Measurements from ENCODE around the gene ELFN1.

The ELFN1 gene

DNA sequence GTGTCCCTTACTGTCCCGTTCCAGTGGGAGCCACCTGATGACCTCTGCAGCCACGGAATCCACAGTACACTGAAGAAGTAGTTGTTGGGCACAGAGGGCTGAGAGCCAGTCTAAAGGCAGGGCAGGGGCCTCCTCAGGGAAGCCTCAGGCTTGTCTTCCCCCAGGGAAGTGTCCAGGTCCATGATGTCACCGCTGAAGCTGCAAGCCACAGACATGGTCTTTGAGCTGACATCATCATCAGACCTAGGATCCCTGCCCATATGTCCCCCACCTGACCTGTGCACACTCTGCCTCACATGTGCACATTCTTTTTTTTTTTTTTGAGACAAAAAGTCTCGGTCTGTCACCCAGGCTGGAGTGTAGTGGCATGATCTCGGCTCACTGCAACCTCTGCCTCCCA, 38.4 kb upstream of the ELFN1 start:
- Histone ChIP-seq H3K9me3 (ENCODE audit: control insufficient read depth, low read length) (peaks cover 5% of the 10 kb centered on the region), H3K27ac (no peak overlapping the region), H3K79me2 (no peaks in the 10 kb centered on the region), H3K36me3 (ENCODE audit: control insufficient read depth, insufficient read depth, low read length) (no peaks in the 10 kb centered on the region), H2AFZ (no peak overlapping the region), H3K4me1 (no peaks in the 10 kb centered on the region), H3K27me3 (ENCODE audit: control insufficient read depth, insufficient read depth, low read length) (no peaks in the 10 kb centered on the region), H3K9ac (no peak overlapping the region), H3K4me3 (ENCODE audit: low read depth, low read length) (no peak overlapping the region), H3K4me2 (ENCODE audit: low read length) (no peak overlapping the region)
- TF ChIP-seq, protein P1, sequence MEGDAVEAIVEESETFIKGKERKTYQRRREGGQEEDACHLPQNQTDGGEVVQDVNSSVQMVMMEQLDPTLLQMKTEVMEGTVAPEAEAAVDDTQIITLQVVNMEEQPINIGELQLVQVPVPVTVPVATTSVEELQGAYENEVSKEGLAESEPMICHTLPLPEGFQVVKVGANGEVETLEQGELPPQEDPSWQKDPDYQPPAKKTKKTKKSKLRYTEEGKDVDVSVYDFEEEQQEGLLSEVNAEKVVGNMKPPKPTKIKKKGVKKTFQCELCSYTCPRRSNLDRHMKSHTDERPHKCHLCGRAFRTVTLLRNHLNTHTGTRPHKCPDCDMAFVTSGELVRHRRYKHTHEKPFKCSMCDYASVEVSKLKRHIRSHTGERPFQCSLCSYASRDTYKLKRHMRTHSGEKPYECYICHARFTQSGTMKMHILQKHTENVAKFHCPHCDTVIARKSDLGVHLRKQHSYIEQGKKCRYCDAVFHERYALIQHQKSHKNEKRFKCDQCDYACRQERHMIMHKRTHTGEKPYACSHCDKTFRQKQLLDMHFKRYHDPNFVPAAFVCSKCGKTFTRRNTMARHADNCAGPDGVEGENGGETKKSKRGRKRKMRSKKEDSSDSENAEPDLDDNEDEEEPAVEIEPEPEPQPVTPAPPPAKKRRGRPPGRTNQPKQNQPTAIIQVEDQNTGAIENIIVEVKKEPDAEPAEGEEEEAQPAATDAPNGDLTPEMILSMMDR (IDR thresholded peaks at IDR 0.05) = no peak

DNA sequence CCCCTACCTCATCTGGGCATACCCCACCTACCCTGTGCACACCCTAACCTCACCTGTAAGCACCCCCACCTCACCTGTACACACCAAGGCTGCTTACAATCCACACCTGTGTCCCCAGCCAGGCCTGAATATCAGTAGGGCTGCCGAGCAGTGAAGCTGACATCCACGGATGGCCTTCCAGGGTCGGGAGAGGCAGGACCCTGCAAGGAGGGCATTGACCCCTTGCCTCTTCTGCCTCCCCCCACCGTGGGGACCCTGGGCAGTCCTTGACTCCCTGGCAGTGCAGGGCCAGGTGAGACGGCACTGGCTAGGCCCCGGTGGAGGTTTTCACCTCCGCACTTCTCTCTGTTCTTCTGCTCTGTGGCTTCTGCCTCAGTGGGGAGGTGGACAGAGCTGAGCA, 37.6 kb upstream of the ELFN1 start:
- H3K4me2 ChIP-seq (ENCODE audit: low read length) = no peak overlapping the region
- TF ChIP-seq, protein P1 (IDR thresholded peaks at IDR 0.05) = no peak
- no peaks in the 10 kb centered on the region for H3K36me3 ChIP-seq (ENCODE audit: control insufficient read depth, insufficient read depth, low read length)
- H3K27me3 ChIP-seq (ENCODE audit: control insufficient read depth, insufficient read depth, low read length) = no peaks in the 10 kb centered on the region
- no peak overlapping the region for H3K27ac ChIP-seq
- H3K79me2 ChIP-seq = no peaks in the 10 kb centered on the region
- H3K9me3 ChIP-seq (ENCODE audit: control insufficient read depth, low read length) = peaks cover 5% of the 10 kb centered on the region
- H3K4me3 ChIP-seq (ENCODE audit: low read depth, low read length) = no peak overlapping the region
- no peak overlapping the region for H3K9ac ChIP-seq
- no peaks in the 10 kb centered on the region for H3K4me1 ChIP-seq
- H2AFZ ChIP-seq = no peak overlapping the region

DNA sequence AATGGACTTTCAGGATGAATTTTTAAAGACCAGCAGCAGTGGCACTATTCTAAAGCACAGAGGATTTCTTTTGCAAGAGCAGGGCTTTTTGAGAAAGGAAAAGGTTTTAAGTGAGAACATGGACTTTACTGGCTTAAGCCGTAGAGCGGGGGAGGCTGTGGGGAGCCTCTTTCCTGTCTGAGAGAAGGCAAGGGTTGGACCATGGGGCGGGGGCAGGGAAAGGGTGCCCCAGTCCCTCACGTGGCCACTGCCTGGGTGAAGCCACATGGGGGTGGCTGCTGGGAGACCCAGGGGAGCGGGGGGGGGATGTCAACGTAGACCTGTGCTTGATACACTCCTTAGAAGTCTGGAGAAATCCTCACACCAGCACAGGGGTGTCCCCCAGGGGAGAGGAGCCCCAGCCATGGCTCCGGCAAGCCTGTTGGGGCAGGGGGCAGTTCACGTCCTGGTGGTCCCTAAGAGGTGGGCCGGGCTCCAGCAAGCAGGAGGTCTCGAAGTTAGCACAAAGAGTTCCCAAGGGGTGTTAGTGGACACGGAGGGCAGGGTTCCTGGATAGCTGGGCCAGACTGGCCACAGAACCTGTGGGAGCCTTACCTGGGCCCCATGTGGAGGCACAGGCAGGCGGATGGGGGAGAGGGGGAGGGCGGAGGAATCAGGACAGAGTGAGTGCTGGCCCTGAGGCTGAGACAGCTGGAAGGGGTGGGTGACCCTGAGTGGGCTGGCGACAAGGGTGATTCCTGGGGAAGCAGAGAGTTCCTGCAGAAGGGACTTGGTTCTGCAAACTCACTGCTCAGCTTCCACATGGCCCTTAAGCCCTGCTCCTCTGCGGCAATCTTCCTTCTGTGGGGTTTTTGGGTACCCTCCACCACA, 36.9 kb upstream of the ELFN1 start:
- Histone ChIP-seq H3K4me3 (ENCODE audit: low read depth, low read length) (no peak overlapping the region), H3K9me3 (ENCODE audit: control insufficient read depth, low read length) (peaks cover 5% of the 10 kb centered on the region), H2AFZ (no peak overlapping the region), H3K36me3 (ENCODE audit: control insufficient read depth, insufficient read depth, low read length) (no peaks in the 10 kb centered on the region), H3K9ac (no peak overlapping the region), H3K27ac (no peak overlapping the region), H3K4me1 (no peaks in the 10 kb centered on the region), H3K79me2 (no peaks in the 10 kb centered on the region), H3K4me2 (ENCODE audit: low read length) (no peak overlapping the region), H3K27me3 (ENCODE audit: control insufficient read depth, insufficient read depth, low read length) (no peaks in the 10 kb centered on the region)
- TF ChIP-seq, protein P1 (IDR thresholded peaks at IDR 0.05) = no peak

DNA sequence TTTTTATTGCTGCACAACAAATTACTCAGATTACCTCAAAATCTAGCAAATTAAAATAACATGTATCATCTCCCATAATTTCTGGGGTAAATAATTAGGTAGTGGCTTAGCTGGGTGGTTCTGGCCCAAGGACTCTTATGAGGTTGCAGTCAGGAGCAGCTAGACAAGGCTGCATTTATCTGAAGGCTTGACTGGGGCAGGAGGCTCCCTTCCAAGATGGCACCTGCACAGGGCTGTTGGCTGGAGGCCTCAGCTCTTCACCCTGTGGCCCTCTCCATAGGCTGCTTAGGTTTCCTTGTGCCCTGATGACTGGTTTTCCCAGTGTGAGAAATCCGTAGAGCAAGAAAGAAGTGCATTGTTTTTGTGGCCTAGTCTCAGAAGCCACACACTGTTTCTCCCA, 34.7 kb upstream of the ELFN1 start:
- Histone ChIP-seq H3K4me2 (ENCODE audit: low read length) (no peak overlapping the region), H2AFZ (no peak overlapping the region), H3K4me3 (ENCODE audit: low read depth, low read length) (no peak overlapping the region), H3K27ac (no peak overlapping the region), H3K9ac (no peak overlapping the region), H3K79me2 (no peaks in the 10 kb centered on the region), H3K36me3 (ENCODE audit: control insufficient read depth, insufficient read depth, low read length) (no peaks in the 10 kb centered on the region), H3K9me3 (ENCODE audit: control insufficient read depth, low read length) (peaks cover 5% of the 10 kb centered on the region), H3K4me1 (no peaks in the 10 kb centered on the region), H3K27me3 (ENCODE audit: control insufficient read depth, insufficient read depth, low read length) (no peaks in the 10 kb centered on the region)
- TF ChIP-seq, protein P1 (IDR thresholded peaks at IDR 0.05) = no peak

DNA sequence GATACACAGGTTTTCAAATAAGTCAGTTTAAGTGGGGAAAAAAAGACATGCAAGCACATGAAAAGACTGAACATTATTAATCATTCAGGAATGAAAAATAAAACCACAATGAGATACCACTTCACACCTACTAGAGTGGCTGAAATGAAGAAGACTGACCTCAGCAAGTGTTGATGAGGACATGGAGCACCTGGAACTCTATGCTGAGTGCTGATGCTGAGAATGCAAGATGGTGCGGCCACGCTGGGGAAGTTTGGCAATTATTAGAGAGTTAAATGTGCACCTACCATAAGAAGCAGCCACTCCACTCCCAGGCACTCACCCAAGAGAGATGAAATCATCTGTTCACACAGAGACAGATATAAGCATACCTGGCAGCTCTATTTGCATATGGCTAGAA, 32.9 kb upstream of the ELFN1 start:
- Histone ChIP-seq H3K4me2 (ENCODE audit: low read length) (no peak overlapping the region), H3K36me3 (ENCODE audit: control insufficient read depth, insufficient read depth, low read length) (no peaks in the 10 kb centered on the region), H3K4me3 (ENCODE audit: low read depth, low read length) (no peak overlapping the region), H3K27me3 (ENCODE audit: control insufficient read depth, insufficient read depth, low read length) (no peaks in the 10 kb centered on the region), H2AFZ (no peak overlapping the region), H3K9me3 (ENCODE audit: control insufficient read depth, low read length) (peaks cover 5% of the 10 kb centered on the region), H3K9ac (no peak overlapping the region), H3K4me1 (no peaks in the 10 kb centered on the region), H3K79me2 (no peaks in the 10 kb centered on the region), H3K27ac (no peak overlapping the region)
- TF ChIP-seq, protein P1 (IDR thresholded peaks at IDR 0.05) = no peak
